ENCODE results near the gene DSTN.

The DSTN gene

GRCh38 chr20:17610566-17611289 is 40.9 kb downstream of the DSTN start:
- in situ Hi-C loops (cut with HindIII; ENCODE audit: low sequenced_read_pairs): no loop called here

GRCh38 chr20:17611290-17611539 is 41.3 kb downstream of the DSTN start:
- in situ Hi-C loops (cut with HindIII; ENCODE audit: low sequenced_read_pairs): no loop called here

GRCh38 chr20:17611540-17612286 is 41.8 kb downstream of the DSTN start:
- in situ Hi-C loops (cut with HindIII; ENCODE audit: low sequenced_read_pairs): no loop called here

- in situ Hi-C loops (cut with HindIII; ENCODE audit: low sequenced_read_pairs): no loop called here
Measured at GRCh38 chr20:17612287-17612991, 42.6 kb downstream of the DSTN start.

GRCh38 chr20:17612992-17613327 is 43.1 kb downstream of the DSTN start:
- in situ Hi-C loops (cut with HindIII; ENCODE audit: low sequenced_read_pairs): no loop called here

GRCh38 chr20:17613328-17614175 is 43.7 kb downstream of the DSTN start:
- in situ Hi-C loops (cut with HindIII; ENCODE audit: low sequenced_read_pairs): no loop called here

- in situ Hi-C loops (cut with HindIII; ENCODE audit: low sequenced_read_pairs): no loop called here
Measured at GRCh38 chr20:17614176-17614811, 44.4 kb downstream of the DSTN start.

- in situ Hi-C loops (cut with HindIII; ENCODE audit: low sequenced_read_pairs): no loop called here
Measured at GRCh38 chr20:17614812-17615644, 45.2 kb downstream of the DSTN start.

- in situ Hi-C loops (cut with HindIII; ENCODE audit: low sequenced_read_pairs): no loop called here
Measured at GRCh38 chr20:17615645-17616479, 46.0 kb downstream of the DSTN start.

GRCh38 chr20:17616480-17617211 is 46.8 kb downstream of the DSTN start:
- in situ Hi-C loops (cut with HindIII; ENCODE audit: low sequenced_read_pairs): no loop called here

- in situ Hi-C loops (cut with HindIII; ENCODE audit: low sequenced_read_pairs): no loop called here
Measured at GRCh38 chr20:17617212-17617867, 47.5 kb downstream of the DSTN start.

- in situ Hi-C loops (cut with HindIII; ENCODE audit: low sequenced_read_pairs): no loop called here
Measured at GRCh38 chr20:17617868-17618672, 48.2 kb downstream of the DSTN start.

- in situ Hi-C loops (cut with HindIII; ENCODE audit: low sequenced_read_pairs): no loop called here
Measured at GRCh38 chr20:17618673-17619013, 48.8 kb downstream of the DSTN start.

- in situ Hi-C loops (cut with HindIII; ENCODE audit: low sequenced_read_pairs): no loop called here
Measured at GRCh38 chr20:17619351-17620093, 49.6 kb downstream of the DSTN start.

- in situ Hi-C loops (cut with HindIII; ENCODE audit: low sequenced_read_pairs): no loop called here
Measured at GRCh38 chr20:17620371-17621228, 50.7 kb downstream of the DSTN start.
